GM12865 (cell line): ENCODE data around the gene HDHD2.

Source experiments
- DNase-seq: peaks from one replicate; pipeline ENCODE4 v3.0.0; 2010; ENCODE audit warnings: low read depth
- H3K4me3 ChIP-seq: 2 replicates; pipeline ENCODE4 v1.5.1; 2011; ENCODE audit warnings: mild to moderate bottlenecking, low read depth, low read length, control low read depth
- TF ChIP-seq, protein P1 (sequence below): IDR thresholded peaks from 2 replicates; pipeline ENCODE4 v1.5.1; 2011; ENCODE audit warnings: low read length, control low read depth, low read depth, inconsistent platforms; ENCODE audit not compliant: insufficient read depth; ENCODE audit errors: missing control alignments

Gene HDHD2

DNA sequence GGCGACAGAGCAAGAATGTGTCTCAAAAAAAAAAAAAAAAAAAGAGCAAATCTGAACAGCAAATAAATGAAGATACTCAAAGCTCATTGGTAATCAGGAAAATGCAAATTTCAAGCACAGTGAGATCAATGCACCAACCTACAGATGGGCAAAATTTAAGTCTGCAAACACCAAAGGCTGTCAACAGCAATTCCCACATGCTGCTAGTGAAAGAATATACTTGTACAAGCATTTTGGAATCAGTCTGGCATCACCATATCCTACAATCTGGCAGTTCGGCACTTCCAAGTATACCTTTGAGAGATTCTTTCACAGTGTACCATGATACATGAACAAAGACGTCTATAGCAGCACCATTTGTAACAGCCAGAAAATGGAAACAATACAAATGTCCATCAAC, 4.1 kb downstream of the HDHD2 start:
- DNase-seq: no peak
- TF ChIP-seq, protein P1, sequence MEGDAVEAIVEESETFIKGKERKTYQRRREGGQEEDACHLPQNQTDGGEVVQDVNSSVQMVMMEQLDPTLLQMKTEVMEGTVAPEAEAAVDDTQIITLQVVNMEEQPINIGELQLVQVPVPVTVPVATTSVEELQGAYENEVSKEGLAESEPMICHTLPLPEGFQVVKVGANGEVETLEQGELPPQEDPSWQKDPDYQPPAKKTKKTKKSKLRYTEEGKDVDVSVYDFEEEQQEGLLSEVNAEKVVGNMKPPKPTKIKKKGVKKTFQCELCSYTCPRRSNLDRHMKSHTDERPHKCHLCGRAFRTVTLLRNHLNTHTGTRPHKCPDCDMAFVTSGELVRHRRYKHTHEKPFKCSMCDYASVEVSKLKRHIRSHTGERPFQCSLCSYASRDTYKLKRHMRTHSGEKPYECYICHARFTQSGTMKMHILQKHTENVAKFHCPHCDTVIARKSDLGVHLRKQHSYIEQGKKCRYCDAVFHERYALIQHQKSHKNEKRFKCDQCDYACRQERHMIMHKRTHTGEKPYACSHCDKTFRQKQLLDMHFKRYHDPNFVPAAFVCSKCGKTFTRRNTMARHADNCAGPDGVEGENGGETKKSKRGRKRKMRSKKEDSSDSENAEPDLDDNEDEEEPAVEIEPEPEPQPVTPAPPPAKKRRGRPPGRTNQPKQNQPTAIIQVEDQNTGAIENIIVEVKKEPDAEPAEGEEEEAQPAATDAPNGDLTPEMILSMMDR: no peak
- no peak overlapping the region for H3K4me3 ChIP-seq

DNA sequence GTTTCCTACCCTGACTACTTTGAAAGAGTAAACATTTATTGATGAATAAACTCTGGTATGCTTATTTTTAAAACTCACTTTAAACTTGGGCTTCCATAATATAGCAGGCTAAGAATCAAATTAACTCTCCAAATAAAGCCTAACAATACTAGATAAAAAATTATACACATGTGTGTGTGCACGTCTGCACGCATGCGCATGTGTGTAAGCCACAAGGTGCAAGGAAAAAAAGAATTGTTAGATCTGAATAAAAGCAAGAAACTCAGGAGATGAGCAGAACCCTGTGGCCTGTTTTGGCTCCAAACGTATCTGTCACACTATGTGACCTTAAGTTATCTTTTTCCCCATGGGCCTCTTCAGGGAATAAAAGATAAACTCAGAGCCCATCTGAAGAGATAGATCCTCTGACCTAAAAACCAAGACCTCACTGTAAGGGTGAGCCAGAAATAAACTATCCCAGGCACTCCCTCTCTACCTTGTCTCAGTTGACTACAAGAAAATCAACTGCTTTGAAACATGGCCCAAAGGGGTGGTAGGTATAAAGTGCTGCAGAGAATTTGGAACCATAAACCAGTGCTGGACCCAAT, 6.3 kb downstream of the HDHD2 start:
- H3K4me3 ChIP-seq: no peak overlapping the region
- no peak for DNase-seq
- TF ChIP-seq, protein P1: no peak

DNA sequence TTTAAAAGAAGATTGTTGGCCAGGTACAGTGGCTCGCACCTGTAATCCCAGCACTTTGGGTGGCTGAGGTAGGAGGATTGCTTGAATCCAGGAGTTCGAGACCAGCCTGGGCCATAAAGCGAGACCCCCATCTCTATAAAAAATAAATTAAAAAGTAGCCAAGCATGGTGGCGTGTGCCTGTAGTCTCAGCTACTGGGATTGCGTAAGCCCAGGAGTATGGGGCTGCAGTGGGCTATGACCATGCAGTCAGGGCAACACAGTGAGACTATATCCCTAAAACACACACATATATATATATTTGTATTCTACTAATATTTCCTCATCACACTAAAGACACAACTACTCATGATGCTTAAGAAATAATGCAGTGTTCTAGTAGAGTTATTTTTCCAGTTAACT, 7.1 kb downstream of the HDHD2 start:
- DNase-seq: no peak
- no peak overlapping the region for H3K4me3 ChIP-seq
- TF ChIP-seq, protein P1: no peak

DNA sequence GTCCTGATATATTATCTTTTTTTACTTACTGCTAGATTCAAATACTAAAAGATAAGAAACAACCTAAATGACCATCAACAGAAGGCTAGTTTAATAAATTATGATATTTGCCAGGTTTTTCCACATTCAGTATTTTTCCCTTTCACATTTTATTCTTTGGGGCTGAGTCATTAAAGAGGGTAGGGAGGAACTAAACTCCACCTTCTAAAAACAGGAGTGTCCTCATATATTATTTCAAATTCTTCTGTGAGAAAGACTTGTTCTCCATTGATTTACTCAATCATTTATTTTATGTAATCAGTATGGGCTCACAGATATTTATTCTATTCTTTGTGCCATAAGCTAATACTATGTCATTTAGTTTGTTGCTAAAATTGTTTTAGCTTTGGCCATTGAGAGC, 9.0 kb downstream of the HDHD2 start:
- no peak for DNase-seq
- H3K4me3 ChIP-seq: no peak overlapping the region
- TF ChIP-seq, protein P1: no peak

DNA sequence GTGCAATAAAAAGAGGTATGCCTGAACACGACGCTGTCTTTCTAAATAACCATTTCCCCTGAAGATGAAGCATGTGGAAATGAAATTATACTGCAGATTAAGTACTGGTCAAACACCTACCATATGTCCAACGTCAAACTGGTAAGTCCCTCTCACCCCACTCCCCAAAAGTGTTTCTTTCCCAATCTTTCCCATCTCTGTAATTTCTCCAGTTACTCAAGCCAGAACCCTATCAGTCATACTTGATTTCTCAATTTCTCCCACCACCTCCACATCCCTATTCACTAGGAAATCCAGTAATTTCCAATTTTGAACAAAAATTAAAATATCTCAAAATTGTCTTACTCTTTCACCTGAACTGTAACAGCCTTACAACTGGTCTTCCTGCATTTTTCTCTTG, 29.2 kb downstream of the HDHD2 start:
- H3K4me3 ChIP-seq: no peak overlapping the region
- TF ChIP-seq, protein P1: no peak
- DNase-seq: no peak

DNA sequence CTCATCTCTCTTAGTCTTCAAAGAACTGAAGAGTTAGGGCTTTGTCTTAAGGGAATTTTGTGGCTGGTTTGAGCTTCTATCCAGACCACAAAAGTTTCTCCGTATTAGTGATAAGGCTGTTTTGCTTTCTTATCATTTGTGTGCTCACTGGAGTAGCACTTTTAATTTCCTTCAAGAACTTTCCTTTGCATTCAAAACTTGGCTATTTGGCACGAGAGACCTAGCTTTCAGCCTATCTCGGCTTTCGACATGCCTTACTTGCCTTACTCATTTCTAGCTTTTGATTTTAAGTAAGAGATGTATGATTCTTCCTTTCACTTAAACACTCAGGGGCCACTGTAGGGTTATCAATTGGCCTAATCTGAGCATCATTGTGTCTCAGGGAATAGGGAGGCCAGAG, 29.9 kb downstream of the HDHD2 start:
- TF ChIP-seq, protein P1: no peak
- peak; percentile 82 for DNase-seq
- H3K4me3 ChIP-seq: no peak overlapping the region

DNA sequence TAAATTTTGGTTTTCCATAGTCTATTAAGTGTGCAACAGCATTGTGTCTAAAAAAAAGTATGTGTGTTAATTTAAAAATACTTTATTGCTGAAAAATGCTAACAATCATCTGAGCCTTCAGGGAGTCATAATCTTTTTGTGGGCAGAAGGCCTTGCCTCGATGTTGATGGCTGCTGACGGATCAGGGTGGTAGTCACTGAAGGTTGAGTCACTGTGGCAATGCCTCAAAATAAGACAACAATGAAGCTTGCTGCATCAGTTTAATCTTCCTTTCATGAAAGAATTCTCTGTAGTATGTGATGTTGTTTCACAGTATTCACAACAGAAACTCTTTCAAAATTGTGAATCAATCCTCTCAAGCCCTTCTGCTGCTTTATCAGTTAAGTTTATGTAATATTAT, 31.3 kb downstream of the HDHD2 start:
- H3K4me3 ChIP-seq: no peak overlapping the region
- no peak for DNase-seq
- TF ChIP-seq, protein P1: no peak
